RWPE1 (cell line): ENCODE measurements around the gene TTC31.
"Not testable (repeated sequence)": the region's sequence is repeated elsewhere in the genome, so short reads cannot be mapped to it uniquely, and the experiment has no call there.

ENCODE experiments used
- CTCF ChIA-PET: fragments of 350-600 bp; sonication (Branson Sonifier 250); formaldehyde crosslinking; extraction: SDS; loops from one replicate; lab custom pipeline; 2021; lab: Yijun Ruan, JAX
- POLR2A ChIA-PET: fragments of 400-600 bp; formaldehyde crosslinking; extraction: SDS; loops from one replicate; lab custom pipeline; 2020; ENCODE audit warnings: antibody characterized with exemption; ENCODE audit not compliant: low non-redundant PET; lab: Yijun Ruan, JAX
- DNase-seq: peaks from one replicate; pipeline ENCODE4 v3.0.0; 2012; ENCODE audit warnings: low spot score
- H3K27ac ChIP-seq: fragments of 450-650 bp; 2 replicates; pipeline ENCODE4 v1.5.1; 2017
- TF ChIP-seq, protein P1 (sequence below): fragments of 450-650 bp; conservative IDR thresholded peaks from 2 replicates; pipeline ENCODE4 v1.5.1; 2017; ENCODE audit warnings: low read depth, mild to moderate bottlenecking

The TTC31 gene

DNA sequence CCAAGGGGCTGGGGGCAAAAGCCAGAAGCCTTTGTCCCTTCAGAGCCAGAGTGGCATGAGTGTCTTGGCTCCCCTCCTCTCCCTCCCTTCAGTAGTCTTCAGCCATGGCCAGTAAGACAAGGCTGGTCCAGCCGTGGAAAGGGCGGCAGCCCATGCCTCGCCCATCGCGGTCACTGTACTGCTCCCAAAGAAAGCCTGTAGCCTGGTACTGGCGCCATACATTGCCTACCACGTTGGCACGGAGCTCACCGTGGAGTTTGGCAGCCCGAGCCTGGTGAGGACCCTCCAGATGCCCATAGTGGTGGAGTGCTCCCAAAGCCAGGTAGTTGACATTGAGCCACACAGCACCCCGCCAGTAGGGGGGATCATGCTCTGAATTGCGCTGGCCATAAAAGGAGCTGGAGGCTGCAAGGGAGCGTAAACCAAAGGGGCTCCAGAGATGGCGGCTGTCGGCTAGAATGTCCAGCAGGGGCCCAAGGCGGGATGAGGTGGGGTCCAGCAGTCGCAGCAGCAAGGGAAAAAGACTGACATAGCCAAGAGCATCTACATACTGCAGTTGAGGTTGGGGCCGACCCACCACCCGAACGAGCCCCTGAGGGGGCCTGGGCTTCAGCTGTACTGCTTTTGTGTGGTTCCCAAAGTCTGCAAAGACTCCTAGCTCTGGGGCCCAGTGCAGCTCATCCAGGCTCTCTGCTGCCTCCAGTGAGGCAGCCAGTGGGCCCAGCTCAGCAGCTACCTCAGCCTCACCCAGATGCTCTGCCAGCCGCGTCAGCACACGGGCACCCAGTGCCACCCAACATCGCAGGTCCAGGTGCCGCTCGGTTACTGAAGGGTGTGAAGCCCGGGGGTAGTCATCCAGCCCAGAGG lies 21.5 kb upstream of the TTC31 start:
- CTCF ChIA-PET = interaction anchor here (0.6 to 1.1 kb wide), 2 partner anchors 11 to 83 kb away, joined by 4 read pairs; partner anchors contain the start of gene MRPL53
- peak overlapping the region; percentile 98 for H3K27ac ChIP-seq
- TF ChIP-seq, protein P1, sequence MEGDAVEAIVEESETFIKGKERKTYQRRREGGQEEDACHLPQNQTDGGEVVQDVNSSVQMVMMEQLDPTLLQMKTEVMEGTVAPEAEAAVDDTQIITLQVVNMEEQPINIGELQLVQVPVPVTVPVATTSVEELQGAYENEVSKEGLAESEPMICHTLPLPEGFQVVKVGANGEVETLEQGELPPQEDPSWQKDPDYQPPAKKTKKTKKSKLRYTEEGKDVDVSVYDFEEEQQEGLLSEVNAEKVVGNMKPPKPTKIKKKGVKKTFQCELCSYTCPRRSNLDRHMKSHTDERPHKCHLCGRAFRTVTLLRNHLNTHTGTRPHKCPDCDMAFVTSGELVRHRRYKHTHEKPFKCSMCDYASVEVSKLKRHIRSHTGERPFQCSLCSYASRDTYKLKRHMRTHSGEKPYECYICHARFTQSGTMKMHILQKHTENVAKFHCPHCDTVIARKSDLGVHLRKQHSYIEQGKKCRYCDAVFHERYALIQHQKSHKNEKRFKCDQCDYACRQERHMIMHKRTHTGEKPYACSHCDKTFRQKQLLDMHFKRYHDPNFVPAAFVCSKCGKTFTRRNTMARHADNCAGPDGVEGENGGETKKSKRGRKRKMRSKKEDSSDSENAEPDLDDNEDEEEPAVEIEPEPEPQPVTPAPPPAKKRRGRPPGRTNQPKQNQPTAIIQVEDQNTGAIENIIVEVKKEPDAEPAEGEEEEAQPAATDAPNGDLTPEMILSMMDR = no peak
- no peak for DNase-seq
- POLR2A ChIA-PET = no interaction called here

DNA sequence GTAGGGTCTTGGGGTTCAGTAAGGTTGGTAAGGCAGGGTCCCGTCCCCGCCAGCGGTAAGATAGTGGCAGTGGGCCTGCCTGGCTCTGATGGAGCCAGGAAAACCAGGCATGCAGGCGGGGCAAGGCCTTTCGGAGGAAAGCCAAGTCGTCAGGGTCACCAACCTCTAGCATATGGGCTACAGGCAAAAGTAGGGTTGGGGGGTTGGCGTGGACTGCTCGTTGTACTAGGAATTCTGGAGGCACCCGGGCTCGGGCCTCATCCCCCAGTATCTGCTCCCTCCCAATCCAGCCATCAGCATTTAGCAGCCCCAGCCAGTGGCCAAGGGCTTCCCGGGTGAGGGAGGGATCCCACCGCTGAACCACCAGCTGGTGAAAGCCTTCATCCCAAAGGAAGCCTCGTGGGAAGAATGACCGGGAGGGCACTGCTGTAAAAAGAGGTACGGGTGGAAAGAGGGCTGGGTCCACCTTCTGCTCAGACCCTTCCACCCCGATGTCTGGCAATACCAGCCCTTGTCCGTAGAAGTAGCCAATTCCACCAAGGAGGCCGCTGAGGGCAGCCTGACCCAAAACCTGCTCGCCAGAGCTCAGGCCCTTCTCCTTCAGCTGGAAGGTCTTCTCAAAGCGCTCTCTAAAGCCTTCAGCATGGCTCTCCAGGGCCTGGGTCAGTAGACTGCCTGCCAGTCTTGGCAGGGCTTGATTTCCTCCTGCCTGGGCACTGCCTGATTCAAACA lies 20.7 kb upstream of the TTC31 start:
- no peak for DNase-seq
- H3K27ac ChIP-seq = peak overlapping the region; percentile 98
- TF ChIP-seq, protein P1 = no peak
- CTCF ChIA-PET = interaction anchor here (0.6 to 1.1 kb wide), 3 partner anchors 9 to 13 kb away, joined by 4 to 5 read pairs (median 4); partner anchors contain the start of gene MRPL53
- POLR2A ChIA-PET = no interaction called here

DNA sequence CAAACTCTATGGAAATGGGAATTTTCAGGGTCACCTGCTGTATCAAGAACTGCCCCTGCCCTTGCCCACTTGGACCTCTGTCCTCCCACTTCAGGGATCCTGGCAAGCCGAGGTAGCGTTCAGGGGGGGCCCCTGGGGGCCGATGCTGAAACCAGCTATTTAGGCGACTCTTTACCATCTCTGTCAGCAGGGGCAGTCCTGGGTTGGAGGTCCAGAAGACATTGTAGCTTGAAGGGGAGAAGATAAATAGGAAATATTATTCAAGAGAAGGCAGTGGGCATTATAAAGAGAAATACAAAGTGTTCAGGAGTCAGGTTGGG lies 20.1 kb upstream of the TTC31 start:
- POLR2A ChIA-PET = no interaction called here
- CTCF ChIA-PET = interaction anchor here (0.6 to 1.1 kb wide), 3 partner anchors 8 to 12 kb away, joined by 4 to 5 read pairs (median 4); partner anchors contain the start of gene MRPL53
- peak overlapping the region; percentile 98 for H3K27ac ChIP-seq
- DNase-seq = no peak
- TF ChIP-seq, protein P1 = no peak

DNA sequence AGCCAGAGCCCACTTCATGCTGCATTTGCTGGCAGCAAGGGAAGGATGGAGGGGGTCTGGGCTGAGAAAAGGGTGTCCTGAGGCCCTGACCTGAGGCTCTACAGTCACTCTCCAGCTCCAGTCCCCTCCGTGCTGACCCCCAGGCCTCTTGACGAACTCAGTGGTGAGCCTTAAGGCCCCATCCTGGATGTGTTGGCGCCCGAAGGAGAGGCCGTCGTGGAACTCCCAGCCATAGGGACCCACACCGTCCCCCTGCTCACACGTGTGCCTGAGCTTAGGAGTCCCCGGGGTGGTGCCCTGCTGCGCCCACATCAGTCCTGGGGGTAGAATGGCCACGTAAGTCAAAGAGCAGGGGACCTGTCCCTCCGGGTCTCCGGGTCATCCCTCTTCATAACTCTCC lies 18.5 kb upstream of the TTC31 start:
- ChIA-PET CTCF (no interaction called here), POLR2A (no interaction called here)
- DNase-seq = no peak
- TF ChIP-seq, protein P1 = no peak
- peak overlapping the region; percentile 81 for H3K27ac ChIP-seq

DNA sequence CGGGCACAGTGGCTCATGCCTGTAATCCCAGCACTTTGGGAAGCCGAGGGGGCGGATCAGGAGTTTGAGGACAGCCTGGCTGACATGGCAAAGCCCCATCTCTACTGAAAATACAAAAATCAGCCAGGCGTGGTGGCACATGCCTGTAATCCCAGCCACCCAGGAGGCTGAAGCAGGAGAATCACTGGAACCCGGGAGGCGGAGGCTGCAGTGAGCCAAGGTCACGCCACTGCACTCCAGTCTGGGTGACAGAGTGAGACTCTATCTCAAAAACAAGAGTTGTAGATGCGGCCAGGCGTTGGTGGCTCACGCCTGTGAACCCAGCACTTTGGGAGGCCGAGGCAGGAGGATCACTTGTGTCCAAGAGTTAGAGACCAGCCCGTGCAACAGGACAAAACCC lies 12.1 kb upstream of the TTC31 start:
- DNase-seq = not testable (repeated sequence)
- ChIA-PET POLR2A (interaction anchor here (0.9 kb wide), 1 partner anchor 12 kb away, joined by 3 read pairs; the partner anchor contains the start of gene WBP1), CTCF (interaction anchor here (0.5 to 0.7 kb wide), 3 partner anchors 8 to 29 kb away, joined by 3 to 5 read pairs (median 3); no protein-coding TSS in a partner anchor)
- H3K27ac ChIP-seq = peak overlapping the region; percentile 97

DNA sequence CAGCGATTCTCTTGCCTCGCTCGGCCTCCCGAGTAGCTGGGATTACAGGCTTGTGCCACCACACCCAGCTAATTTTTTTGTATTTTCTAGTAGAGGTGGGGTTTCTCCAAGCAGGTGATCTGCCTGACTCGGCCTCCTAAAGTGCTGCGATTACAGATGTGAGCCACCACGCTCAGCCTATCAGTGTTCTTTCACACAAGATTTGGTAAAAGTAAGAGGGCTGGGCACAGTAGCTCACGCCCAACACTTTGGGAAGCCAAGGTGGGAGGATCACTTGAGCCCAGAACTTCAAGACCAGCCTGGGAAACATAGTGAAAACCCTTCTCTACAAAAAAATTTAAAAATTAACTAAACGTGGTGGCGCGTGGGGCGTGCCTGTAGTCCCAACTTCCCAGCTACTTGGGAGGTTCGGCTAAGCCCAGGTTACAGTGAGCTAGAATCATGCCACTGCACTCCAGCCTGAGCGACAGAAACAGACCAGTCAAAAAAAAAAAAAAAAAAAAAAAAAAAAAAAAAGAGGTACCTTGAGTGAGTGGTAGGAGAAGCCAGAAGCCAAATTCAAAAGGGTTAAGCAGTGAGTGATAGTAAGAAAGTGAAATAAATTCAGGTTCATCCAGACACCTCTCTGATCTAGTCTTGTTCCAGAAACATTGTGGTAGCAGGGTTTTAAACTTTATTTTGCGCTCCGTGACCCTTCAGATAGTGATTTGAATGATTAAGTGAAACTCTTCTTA lies 11.4 kb upstream of the TTC31 start:
- ChIA-PET POLR2A (interaction anchor here (0.5 to 0.9 kb wide), 3 partner anchors 13 to 33 kb away, joined by 3 to 6 read pairs (median 5); partner anchors contain the start of genes LBX2 and WBP1), CTCF (interaction anchor here (0.5 to 1.1 kb wide), 5 partner anchors 9 to 30 kb away, joined by 3 to 5 read pairs (median 3); partner anchors contain the start of gene TTC31)
- DNase-seq = no peak
- TF ChIP-seq, protein P1 = no peak
- peak overlapping the region; percentile 97 for H3K27ac ChIP-seq
